Panc1 (cell line): ENCODE results near the gene DYNC1H1.

Source experiments
- CTCF ChIP-seq: fragments of 450-650 bp; IDR thresholded peaks from 2 replicates; pipeline ENCODE4 v1.5.1; 2017; ENCODE audit warnings: mild to moderate bottlenecking
- POLR2AphosphoS5 ChIP-seq: IDR thresholded peaks from 2 replicates; pipeline ENCODE4 v1.6.1; 2012; ENCODE audit warnings: mild to moderate bottlenecking, low read depth, low read length, moderate library complexity
- REST ChIP-seq, 2 experiments: IDR thresholded peaks; 2 replicates each; pipeline ENCODE4 v1.6.1; 2011 to 2012; ENCODE audit warnings: low read depth in 2 of 2, control low read depth in 1 of 2, low read length in 1 of 2, mild to moderate bottlenecking in 1 of 2, moderate library complexity in 1 of 2; ENCODE audit not compliant: insufficient read depth in 1 of 2
- SIN3A ChIP-seq: IDR thresholded peaks from 2 replicates; pipeline ENCODE4 v1.6.1; 2012; ENCODE audit warnings: low read depth, mild to moderate bottlenecking, low read length, moderate library complexity, borderline replicate concordance; ENCODE audit not compliant: insufficient read depth

- TF ChIP-seq CTCF (no peak), SIN3A (no peak), POLR2AphosphoS5 (no peak), REST (IDR thresholded peaks at IDR 0.05; ENCODE audit: insufficient read depth in 1 of 2, low read depth in 2 of 2, low read length in 1 of 2) (no peak)
Observed at GRCh38 chr14:101955695-101956161, 8.6 kb upstream of the DYNC1H1 start.
